Superior temporal gyrus (tissue), 1 donor: Measurements from ENCODE around the gene MCU.
"Not testable (repeated sequence)": the region's sequence is repeated elsewhere in the genome, so short reads cannot be mapped to it uniquely, and the experiment has no call there.

Experiments used
- DNase-seq: peaks from one replicate; pipeline ENCODE4 v3.0.0-alpha.2; 2016; ENCODE audit errors: extremely low spot score

MCU gene

DNA sequence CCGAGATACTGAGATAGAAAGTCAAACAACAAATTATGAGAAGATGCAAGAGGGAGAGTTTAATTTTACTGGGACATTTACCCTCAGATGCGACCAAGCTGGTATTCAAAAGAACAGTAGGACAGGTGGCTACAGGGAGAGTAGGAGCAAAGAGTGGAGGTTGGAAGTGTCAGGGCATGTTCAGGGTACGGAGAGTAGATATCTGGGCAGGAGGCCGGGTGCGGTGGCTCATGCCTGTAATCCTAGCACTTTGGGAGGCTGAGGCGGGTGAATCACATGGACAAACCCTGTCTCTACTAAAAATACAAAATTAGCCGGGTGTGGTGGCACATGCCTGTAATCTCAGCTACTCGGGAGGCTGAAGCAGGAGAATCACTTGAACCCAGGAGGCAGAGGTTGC is 5.5 kb upstream of the MCU start:
- DNase-seq, result not testable (repeated sequence)

DNA sequence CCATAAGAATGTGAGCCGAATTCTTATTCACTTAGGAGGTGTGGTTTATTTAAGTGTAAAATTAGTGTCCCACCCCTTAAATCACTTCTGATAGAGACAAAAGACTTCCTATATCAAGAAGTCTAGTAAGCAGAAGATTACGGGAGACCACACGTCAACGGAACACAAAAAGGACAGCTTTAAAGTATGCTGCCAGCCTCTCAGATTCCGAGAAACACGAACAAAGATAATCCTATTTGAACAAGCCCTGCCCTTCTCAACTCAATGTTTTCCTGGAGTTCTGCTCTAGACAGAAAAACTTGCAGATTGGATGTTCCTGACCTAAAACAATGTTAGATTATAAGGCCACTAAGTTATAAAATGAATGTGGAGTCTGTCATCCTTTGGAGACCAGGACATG is 4.9 kb upstream of the MCU start:
- no peak for DNase-seq

DNA sequence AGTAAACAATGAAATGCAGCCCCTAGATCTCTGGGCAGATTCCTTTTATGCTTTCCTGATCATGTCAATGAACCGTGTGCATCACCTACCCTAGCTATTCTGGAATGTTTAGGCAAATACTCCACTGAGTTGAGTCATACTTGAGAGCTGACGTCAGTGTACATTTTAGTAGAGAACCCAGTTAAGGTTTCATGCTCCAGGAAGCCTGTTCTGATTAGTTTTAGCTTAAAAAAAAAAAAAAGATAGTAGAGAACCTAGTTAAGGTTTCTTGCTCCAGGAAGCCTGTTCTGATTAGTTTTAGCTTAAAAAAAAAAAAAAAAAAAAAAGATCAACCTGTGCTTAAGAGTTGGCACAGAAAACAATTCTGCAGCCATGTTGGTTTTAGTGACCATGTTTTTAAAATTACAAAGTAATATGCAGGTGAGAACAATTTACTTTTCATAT is 3.7 kb upstream of the MCU start:
- DNase-seq, result no peak

DNA sequence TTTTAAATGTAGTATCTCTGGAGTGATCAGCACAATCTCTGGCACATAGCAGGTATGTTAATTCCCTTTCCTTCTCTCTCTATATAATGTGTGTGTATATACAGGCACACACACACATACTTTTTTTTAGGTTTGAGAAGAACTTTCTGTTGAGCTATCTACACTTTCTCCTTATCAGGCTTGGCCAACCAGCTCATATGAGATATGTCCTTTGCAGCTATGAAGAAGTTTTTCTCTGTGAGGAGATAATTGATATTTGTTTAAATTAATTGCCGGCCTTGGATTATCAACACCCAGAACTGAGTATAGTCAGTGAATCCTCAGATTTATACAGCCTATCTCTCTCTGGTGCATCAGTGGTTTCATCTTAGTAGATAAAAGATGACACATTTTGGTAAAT is 2.3 kb upstream of the MCU start:
- DNase-seq, result no peak

DNA sequence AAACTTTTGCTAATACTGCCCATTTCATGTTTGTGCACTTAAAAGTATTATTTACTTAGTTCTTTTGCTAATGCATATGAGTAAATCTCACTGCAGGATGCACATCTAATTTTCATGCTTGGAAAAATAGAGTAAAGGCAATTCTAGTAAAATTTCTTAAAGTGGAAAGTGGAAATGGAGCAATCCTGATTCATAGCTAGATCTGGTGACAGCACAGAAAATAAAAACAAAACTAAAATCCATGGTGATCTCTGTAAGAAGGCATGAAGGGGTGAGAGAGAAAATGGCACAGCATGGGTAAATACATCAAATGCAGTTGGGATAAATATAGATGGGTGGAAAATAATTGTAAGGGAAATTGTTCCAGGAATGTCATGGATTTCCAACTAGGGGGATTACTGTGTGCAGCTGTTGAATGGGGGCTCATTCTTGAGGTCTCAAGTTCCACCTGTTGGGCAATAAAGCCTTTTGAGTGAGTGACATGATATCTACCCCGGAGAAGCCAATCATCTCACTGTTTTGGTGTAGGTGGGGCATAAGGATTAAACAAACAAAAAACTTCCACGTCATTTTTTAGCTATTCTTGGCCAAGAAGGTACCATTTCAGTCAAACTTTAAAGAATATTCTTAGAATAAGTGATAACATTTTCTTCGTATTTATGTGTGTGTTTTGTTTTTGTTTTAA is 1.7 kb upstream of the MCU start:
- no peak for DNase-seq

DNA sequence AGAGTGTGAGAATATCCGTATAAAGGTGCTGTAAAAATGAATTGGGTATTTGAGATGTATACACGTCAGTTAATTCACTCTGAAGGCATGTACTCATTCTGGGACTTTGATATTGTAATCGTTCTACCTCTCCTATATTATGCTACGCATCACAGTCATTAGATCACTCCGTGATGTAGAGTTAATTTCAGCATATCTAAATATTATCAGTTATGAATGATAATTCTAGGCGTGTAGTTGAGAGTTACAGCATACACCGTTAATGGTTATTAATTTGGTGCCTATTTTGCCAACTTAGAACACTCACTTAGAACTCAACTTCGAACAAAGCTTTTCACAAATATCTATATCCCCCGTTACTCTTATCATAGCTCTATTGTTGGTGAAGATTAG is 477 bp upstream of the MCU start:
- no peak for DNase-seq

DNA sequence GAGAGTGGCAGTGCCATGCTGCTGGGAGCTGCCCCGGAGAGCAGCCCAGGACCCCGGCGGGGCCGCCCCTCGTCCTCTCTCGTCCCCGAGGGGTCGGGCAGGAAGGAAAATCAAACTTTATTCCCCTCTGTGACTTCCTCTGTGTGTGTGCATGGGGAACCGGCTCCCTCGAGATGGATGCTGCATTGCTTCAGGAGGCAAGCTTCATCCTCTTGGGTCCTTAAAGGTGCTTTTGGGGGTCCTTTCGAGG is 726 bp downstream of the MCU start:
- no peak for DNase-seq

DNA sequence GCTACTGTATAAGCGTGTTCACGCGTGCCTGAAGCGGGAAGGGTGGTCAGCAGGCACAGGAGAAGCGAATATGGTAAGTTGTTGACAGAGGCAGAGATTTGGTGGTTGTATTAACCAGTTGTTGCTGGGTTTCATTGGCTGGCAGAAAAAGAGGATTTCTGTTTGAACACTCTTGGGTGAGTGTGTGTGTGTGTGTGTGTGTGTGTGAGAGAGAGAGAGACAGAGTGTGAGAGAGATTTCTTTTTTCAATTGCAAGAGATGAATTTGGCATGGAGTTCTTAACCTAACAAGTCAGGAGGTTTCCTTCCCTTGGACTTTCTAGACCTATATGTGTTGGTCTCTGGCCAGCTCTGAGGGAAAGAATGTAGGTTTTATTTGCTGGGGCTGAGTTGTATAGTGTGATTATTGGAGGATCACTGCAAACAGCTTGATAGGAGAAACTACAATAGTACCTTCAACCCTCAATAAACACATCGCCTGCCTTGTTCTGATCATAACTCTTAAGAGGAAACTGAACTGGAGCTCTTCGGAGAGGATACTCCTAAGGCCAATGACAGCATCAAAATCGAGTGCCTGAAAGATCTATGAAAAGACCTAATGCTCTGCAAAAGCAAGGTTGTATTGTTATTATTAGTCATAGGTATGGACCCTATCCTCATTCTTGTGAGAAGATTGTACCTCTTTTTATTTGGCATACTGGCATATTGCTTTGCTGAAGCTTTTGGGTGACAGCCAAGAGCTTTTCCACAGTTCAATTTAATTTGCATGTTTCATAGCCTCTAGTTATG is 1.2 kb downstream of the MCU start:
- DNase-seq, result peak; percentile 58

DNA sequence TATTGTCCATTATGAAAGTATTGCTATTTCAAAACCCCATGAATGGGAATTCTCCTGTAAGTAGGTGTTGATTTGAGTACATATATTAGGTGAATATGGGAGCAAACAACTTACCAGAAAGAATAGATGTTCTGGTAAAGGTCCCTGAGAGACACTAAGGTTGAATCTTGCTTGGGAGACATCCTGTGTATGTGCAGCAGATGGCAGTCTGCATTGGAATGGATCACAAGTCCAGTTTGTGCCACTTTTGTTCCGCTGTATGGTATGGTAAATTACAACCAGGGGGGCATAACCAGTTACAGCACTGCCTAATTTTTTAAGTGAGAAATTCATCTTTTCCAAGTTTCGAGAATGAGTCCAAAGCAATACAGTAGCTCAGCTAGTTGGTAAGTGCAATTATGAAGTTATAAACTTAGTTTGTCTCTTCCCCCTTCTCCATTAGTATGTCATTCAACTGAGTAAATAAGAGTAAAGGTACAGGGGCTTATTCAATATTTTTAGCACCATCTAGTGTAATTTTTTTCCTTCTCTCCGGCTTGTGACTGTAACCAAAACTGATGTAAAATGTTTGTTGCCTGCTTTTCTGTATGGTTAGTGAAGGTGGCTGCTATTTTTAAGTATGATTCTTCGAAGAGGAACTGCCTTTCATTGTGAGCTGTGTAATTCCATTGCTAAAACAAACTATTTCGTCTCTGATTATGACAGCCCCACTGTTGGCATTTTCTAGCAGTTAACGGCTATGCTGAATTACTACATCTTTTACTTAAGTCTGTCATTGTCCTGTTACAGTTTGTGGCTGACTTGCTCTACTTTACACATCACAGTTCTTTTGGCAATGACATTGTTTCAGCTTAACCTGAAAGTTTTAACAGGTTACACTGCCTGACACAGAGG is 2.8 kb downstream of the MCU start:
- DNase-seq, result peak; percentile 72

DNA sequence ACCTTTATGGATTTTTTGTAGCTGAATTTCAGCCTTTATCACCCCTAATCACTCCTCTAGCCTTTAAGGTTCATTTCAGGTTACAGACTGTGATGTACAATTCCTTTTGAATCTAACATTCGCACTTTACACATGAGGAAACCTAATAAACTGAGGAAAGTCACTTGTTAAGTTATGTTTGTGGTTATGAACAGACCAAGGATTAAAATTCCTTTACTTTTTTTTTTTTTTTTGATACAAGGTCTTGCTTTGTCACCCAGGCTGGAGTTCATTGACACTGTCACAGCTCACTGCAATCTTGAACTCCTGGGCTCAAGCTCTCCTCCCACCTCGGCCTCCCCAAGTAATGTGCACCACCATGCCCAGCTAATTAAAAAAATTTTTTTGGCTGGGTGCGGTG is 3.6 kb downstream of the MCU start:
- no peak for DNase-seq

DNA sequence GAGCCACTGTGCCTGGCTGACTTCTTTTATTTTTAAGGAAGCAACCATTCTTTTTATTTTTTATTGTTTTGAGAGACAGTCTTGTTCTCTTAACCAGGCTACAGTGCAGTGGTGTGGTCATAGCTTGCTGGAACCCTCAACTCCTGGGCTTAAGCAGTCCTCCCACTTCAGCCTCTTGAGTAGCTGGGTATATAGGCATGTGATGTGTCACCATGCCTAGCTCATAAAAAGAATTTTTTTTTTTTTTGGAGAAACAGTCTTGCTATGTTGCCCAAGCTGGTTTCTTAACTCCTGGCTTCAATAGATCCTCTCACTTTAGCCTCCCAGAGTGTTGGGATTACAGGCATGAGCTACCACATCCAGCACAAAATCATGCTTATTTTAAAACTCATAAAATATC is 5.8 kb downstream of the MCU start:
- no peak for DNase-seq

DNA sequence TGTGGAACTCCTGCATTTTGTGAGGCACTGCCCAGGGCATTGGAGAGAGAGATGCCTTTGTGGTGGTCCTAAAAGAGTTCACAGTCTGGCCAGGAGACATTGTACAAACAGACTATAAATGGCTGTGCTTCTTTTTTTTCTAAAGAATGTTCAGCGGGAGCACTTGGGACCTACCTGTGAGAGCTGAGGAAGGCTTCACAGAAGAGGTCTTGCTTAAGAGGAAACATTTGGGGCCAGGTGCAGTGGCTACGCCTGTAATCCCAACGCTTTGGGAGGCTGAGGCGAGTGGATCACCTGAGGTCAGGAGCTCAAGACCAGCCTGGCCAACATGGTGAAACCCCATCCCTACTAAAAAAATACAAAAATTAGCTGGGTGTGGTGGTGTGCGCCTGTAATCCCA is 10.5 kb downstream of the MCU start:
- DNase-seq, result not testable (repeated sequence)

DNA sequence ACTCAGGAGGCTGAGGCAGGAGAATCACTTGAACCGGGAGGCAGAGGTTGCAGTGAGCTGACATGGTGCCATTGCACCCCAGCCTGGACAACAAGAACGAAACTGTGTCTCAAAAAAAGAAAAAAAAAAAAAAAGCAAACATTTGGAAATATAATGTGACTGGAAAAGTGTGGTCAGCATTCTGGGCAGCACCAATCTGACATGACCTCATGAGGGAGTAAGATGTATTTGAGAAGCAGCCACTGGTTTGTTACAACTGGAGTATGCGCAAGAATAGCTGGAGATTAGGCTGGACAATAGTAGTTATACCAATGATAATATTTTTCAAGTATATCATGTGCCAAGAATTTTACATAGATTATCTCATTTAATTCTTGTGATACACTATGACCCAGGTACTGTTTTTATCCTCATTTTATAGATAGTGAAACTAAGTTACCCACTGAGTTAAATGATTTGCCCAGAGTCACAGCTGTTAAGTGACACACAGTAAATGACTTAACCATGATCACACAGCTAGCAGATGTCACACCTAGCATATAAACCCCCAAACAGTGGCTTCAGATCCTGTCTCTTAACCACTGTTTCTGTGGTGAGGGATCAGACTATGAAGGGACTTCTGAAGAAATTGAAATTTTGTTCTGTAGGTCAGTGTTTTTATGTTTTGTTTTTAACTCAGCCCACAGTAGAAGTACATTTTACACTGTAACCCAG is 11.1 kb downstream of the MCU start:
- DNase-seq, result peak; percentile 3

DNA sequence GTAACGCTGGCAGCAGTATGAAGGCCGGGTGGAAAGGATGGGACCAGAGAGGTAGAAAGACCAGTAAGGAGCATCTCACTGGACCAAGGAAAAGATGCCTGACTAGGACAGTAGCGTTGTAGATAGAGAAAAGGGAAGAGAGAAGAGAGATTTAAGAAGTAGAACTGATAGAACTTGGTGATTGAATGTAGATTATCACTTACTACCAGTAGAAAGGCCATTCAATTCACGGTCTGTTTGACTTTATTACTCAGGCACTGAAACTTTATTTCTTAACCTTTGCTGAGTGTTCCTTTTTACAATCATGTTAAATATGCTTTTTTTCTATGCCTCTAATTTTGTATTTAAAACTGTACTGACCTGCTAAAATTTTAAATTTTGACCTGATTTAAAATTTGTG is 12.2 kb downstream of the MCU start:
- peak; percentile 3 for DNase-seq

DNA sequence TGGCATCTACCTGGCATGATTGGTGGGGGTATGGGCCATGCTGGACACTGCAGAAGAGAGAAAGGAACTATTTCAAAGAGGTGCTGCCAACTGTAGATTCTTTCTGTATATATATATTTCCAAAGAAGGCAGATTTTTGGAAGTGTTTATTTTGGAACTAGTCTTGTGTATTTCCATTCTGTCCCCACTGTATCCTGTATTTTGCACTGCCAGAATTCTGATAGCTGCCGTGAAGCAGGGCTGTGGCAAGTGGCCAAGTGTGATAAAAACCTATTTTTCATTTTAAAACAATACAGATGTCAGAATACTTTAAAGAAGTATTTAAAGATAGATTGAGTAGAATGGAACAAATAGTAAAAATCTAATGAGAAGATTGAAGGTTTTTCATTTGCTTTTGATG is 17.1 kb downstream of the MCU start:
- no peak for DNase-seq

DNA sequence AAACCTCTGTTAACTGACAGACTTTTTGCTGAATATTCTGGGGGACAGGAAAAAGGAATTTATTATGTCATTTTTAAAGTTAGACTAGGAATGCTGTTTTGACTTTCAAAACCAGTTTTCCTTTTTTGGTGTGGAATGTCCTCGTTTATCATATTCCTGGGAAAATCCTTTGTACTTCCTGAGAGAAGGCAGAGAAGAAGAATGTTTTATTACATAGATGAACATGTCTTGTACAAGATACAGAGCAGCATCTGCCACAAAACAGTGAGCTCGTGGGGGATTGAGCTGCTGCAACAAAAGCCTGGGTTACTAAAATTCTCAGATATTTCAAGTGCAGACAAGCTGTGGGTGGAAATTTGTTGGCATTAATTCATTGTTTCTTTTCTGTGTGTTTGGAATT is 20.2 kb downstream of the MCU start:
- no peak for DNase-seq

DNA sequence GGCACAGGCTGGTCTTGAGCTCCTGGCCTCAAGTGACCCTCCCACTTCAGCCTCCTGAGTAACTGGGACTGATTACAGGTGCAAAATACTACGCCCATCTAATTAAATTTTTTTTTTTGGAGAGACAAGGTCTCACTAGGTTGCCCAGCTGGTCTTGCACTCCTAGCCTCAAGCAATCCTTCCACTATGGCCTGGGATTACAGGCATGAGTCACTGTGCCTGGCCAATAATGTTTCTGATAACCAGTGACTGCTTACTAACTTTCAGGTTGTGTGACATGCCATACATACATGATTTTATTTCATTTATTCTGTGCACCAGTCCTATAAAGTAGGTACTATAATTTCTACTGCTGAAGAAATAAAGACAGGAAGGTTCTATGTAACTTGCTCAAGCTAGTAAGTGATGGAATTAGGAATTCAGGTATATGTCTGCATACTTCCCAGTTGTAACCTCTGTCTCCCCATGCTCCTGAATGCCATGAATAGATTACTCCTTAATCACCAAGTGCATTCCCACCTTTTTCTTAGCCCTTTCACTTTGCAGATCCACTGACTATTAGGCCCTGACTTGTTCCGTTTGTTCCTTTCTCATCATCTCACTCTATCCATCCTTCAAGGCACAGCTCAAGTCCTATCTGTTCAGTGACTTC is 28.1 kb downstream of the MCU start:
- DNase-seq, result no peak

DNA sequence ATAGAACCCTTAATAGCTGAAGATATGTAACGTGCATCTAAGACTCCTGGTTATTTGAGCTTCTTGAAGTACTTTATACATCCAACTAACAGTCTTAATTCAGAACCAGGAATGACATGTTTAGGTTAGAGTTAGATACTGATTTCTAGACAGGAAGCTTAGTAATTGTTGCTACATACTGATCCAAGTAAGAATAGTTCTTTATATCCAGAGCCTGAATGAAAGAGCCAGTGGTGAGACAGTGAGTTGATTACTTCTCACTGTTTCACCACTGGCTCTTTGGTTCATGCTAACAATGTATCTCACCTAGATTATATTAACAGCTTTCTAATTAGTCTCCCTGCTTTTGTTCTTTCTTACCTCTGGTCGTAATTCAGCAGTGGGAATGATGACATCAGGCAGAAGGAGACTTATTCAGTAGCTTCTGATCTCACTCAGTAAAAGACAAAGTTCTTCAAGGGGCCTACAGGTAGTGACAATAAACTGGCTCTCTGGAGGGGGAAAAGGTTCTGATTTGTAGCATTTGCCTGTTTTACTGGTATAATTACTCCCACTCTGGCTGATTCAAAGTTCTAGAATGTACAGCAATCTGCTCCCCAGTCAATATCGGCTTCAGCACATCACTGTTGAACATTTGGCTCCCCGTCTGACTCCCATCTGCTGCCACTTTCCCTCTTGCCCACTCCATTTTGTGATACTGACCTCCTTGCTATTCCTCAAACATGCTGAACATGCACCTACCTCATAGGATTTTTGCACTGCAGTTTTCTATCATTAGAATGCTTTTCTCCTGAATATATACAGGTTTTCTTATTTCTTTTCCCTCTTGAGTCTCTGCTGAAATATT is 29.1 kb downstream of the MCU start:
- no peak for DNase-seq

DNA sequence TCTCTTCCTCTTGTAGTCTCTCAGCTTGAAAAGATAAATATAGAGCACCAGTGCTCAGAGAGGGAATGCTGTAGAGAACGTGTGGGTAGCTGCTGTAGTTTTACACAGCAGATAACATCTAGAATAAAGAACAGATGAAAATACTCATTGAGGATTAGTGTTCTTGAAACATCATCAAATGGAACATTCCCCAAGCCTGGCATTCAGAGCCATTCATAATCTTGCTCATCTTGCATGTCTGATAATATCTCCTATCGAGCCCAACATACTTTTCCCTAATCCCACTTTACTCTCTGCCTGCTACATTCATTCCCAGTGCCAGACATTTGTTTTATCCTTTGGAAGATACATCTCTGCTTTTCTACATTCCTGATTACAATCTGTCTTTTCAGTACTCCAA is 35.2 kb downstream of the MCU start:
- DNase-seq, result peak; percentile 38

DNA sequence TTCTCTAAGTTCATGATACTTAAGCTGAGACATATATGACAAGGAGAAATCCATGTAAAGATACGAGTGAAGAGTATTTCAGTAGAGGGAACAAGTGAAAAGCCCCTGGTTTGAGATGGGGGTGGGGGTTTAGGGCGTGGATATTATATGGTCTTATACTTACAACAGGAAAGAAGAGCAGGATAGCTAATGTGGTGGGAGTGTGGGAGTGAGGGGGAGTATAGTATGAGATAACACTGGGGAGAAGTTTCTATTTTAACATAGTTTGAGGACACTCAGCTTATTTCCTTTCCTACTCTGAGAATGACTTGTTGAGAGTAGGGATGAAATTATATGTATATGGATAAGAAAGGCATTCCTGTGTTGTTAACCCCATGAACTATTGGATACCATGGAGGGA is 36.5 kb downstream of the MCU start:
- no peak for DNase-seq

DNA sequence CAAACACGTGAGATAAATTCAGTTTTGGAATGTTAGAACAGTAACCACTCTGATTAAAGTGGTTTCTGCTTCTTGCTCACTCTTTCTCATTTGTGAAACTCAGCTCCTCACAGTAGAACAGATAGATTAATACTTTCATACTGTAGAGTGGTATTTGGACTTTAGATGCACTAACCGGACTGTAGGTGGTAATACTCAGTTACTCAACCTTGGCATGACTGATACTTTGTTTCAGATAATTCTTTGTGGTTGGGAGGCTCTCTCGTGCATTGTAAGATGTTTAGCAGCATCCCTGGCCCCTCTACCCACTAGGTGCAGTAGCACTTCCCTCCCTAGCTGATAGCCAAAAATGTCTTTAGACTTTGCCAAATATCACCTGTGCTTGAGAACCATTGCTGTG is 37.6 kb downstream of the MCU start:
- DNase-seq, result no peak
